H1 (cell line): Measurements from ENCODE around the gene TTLL9. TPM values are rescaled to one million over a fixed set of nuclear protein-coding genes. Genes with fewer than 3 reads are reported as not detected.

ENCODE experiments used
- FOSL1 ChIP-seq: IDR thresholded peaks from 2 replicates; pipeline ENCODE4 v1.6.1; 2011; ENCODE audit warnings: mild to moderate bottlenecking, low read depth, low read length, moderate library complexity; ENCODE audit not compliant: insufficient read depth
- PHF8 ChIP-seq: fragments of 200-600 bp; sonication (generic); conservative IDR thresholded peaks from 2 replicates; pipeline ENCODE4 v1.7.1; 2012; ENCODE audit warnings: low read depth, mild to moderate bottlenecking, inconsistent platforms, low read length, moderate library complexity
- POLR2AphosphoS5 ChIP-seq: IDR thresholded peaks from 2 replicates; pipeline ENCODE4 v1.6.1; 2011; ENCODE audit warnings: low read depth, low read length
- SAP30 ChIP-seq: fragments of 300-600 bp; sonication (generic); IDR thresholded peaks from 2 replicates; pipeline ENCODE4 v1.7.1; 2012; ENCODE audit warnings: low read length, moderate library complexity, mild to moderate bottlenecking, inconsistent platforms; ENCODE audit not compliant: insufficient read depth, insufficient replicate concordance
- SUZ12 ChIP-seq: fragments of 200-600 bp; sonication (generic); IDR thresholded peaks from 2 replicates; pipeline ENCODE4 v1.6.1; 2012; ENCODE audit warnings: mild to moderate bottlenecking, inconsistent platforms, low read length, moderate library complexity, mixed read lengths
- TCF12 ChIP-seq: IDR thresholded peaks from 2 replicates; pipeline ENCODE4 v1.6.1; 2011; ENCODE audit warnings: low read depth, mild to moderate bottlenecking, low read length
- polyA plus RNA-seq, 7 experiments: library from polyadenylated mRNA; depleted of rRNA in 3 of 7; stranded (reverse) in 5 of 7; unstranded in 2 of 7; fragments of >200 nt in 5 of 7; fragments of 200-250 nt in 2 of 7; gene quantifications; 1 replicate in 5 of 7; 2 replicates in 1 of 7; 4 replicates in 1 of 7; pipeline versions ENCODE4 v1.2.1 to v1.2.3, GENCODE V29; 2011 to 2013; ENCODE audit warnings: missing spikeins in 2 of 7, mixed read lengths in 2 of 7
- total RNA-seq: library from RNA; stranded (reverse); fragmentation: NEBNext Ultra II Directional; extraction: Animal tissue kit (Norgen Biotek cat#: 25700); gene quantifications from 2 replicates; pipeline ENCODE4 v1.2.1, GENCODE V29; 2021
- TF ChIP-seq, protein P1 (sequence below): IDR thresholded peaks from 2 replicates; pipeline ENCODE4 v1.6.1; 2012; ENCODE audit warnings: inconsistent platforms

TTLL9 gene
- total and polyA plus RNA-seq, 2 of the 8 experiments (the other 6 are each of a cell fraction or from before 2014, with no cell fraction given): 0.06 TPM; not detected in 1

GRCh38 chr20:31849306-31849930 lies 21.0 kb upstream of the TTLL9 start (continued):
- TF ChIP-seq TCF12 (no peak), SAP30 (no peak), POLR2AphosphoS5 (no peak), FOSL1 (no peak), SUZ12 (peak; percentile 40; the same call in 1 of the 2 replicates), PHF8 (no peak)
- TF ChIP-seq, protein P1, sequence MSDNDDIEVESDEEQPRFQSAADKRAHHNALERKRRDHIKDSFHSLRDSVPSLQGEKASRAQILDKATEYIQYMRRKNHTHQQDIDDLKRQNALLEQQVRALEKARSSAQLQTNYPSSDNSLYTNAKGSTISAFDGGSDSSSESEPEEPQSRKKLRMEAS: peak; percentile 88
- TF ChIP-seq, all 59 proteins: peak for 6
